Dendritic cell treated with granulocyte-macrophage colony-stimulating factor and Interleukin-4, amounts not matched to agents 40 ng/mL and 50 ng/mL, for 4 days (primary cell): ENCODE measurements around the gene SELENOO.

ENCODE experiments used
- H3K27ac Mint-ChIP-seq: one replicate; pipeline ENCODE4 v1.8.0; 2022; ENCODE audit warnings: mild to moderate bottlenecking, mixed read lengths
- H3K27me3 Mint-ChIP-seq: one replicate; pipeline ENCODE4 v1.8.0; 2022; ENCODE audit warnings: mild to moderate bottlenecking, mixed read lengths
- H3K36me3 Mint-ChIP-seq: one replicate; pipeline ENCODE4 v1.8.0; 2022; ENCODE audit warnings: low read depth, mixed read lengths
- H3K4me1 Mint-ChIP-seq: one replicate; pipeline ENCODE4 v1.8.0; 2022; ENCODE audit warnings: low read depth, mixed read lengths
- H3K4me3 Mint-ChIP-seq: one replicate; pipeline ENCODE4 v1.8.0; 2022; ENCODE audit warnings: mild to moderate bottlenecking, moderate library complexity, mixed read lengths
- H3K9me3 Mint-ChIP-seq: one replicate; pipeline ENCODE4 v1.8.0; 2022; ENCODE audit warnings: mixed read lengths
- intact Hi-C: fragments of 100-400 bp; cut with micrococcal nuclease; formaldehyde crosslinking; loops from one replicate; pipeline ENCODE4 v1.15.0; 2022

Gene SELENOO

GRCh38 chr22:50218153-50218995 lies 17.6 kb downstream of the SELENOO start:
- H3K4me3 Mint-ChIP-seq: no peak overlapping the region
- peaks cover 100% of the 10 kb centered on the region for H3K36me3 Mint-ChIP-seq
- no peak overlapping the region for H3K27ac Mint-ChIP-seq
- no peaks in the 10 kb centered on the region for H3K9me3 Mint-ChIP-seq
- H3K27me3 Mint-ChIP-seq: no peaks in the 10 kb centered on the region
- intact Hi-C loops: no loop called here
- peaks cover 17% of the 10 kb centered on the region for H3K4me1 Mint-ChIP-seq

- no peaks in the 10 kb centered on the region for H3K27me3 Mint-ChIP-seq
- no peak overlapping the region for H3K27ac Mint-ChIP-seq
Observed at GRCh38 chr22:50218996-50219727, 18.4 kb downstream of the SELENOO start.

GRCh38 chr22:50219800-50220602 lies 19.2 kb downstream of the SELENOO start:
- Mint-ChIP-seq H3K27ac (no peak overlapping the region), H3K9me3 (no peaks in the 10 kb centered on the region), H3K27me3 (no peaks in the 10 kb centered on the region), H3K36me3 (peaks cover 99% of the 10 kb centered on the region), H3K4me3 (no peak overlapping the region), H3K4me1 (peaks cover 13% of the 10 kb centered on the region)
- intact Hi-C loops: no loop called here

More at GRCh38 chr22:50218996-50219727, 18.4 kb downstream of the SELENOO start:
- no peaks in the 10 kb centered on the region for H3K9me3 Mint-ChIP-seq
- no peak overlapping the region for H3K4me3 Mint-ChIP-seq
- H3K36me3 Mint-ChIP-seq: peaks cover 100% of the 10 kb centered on the region
- intact Hi-C loops: no loop called here
- peaks cover 17% of the 10 kb centered on the region for H3K4me1 Mint-ChIP-seq

- no peaks in the 10 kb centered on the region for H3K9me3 Mint-ChIP-seq
Observed at GRCh38 chr22:50220603-50221409, 20.0 kb downstream of the SELENOO start.

GRCh38 chr22:50221410-50222300 lies 20.8 kb downstream of the SELENOO start:
- intact Hi-C loops: no loop called here
- no peak overlapping the region for H3K4me3 Mint-ChIP-seq
- peaks cover 99% of the 10 kb centered on the region for H3K36me3 Mint-ChIP-seq
- H3K27me3 Mint-ChIP-seq: no peaks in the 10 kb centered on the region
- H3K27ac Mint-ChIP-seq: no peak overlapping the region
- H3K4me1 Mint-ChIP-seq: peaks cover 10% of the 10 kb centered on the region
- no peaks in the 10 kb centered on the region for H3K9me3 Mint-ChIP-seq

More at GRCh38 chr22:50220603-50221409, 20.0 kb downstream of the SELENOO start:
- intact Hi-C loops: no loop called here
- Mint-ChIP-seq H3K27ac (no peak overlapping the region), H3K27me3 (no peaks in the 10 kb centered on the region), H3K4me3 (no peak overlapping the region), H3K4me1 (peaks cover 10% of the 10 kb centered on the region), H3K36me3 (peaks cover 99% of the 10 kb centered on the region)

GRCh38 chr22:50222508-50222907 lies 21.7 kb downstream of the SELENOO start:
- Mint-ChIP-seq H3K36me3 (peaks cover 99% of the 10 kb centered on the region), H3K27me3 (no peaks in the 10 kb centered on the region)
- intact Hi-C loops: no loop called here

GRCh38 chr22:50224071-50224470 lies 23.3 kb downstream of the SELENOO start:
- Mint-ChIP-seq H3K36me3 (peaks cover 99% of the 10 kb centered on the region), H3K4me3 (no peak overlapping the region), H3K27me3 (no peaks in the 10 kb centered on the region)

More at GRCh38 chr22:50222508-50222907, 21.7 kb downstream of the SELENOO start:
- H3K27ac Mint-ChIP-seq: no peak overlapping the region
- peaks cover 10% of the 10 kb centered on the region for H3K4me1 Mint-ChIP-seq
- H3K9me3 Mint-ChIP-seq: no peaks in the 10 kb centered on the region
- H3K4me3 Mint-ChIP-seq: no peak overlapping the region

GRCh38 chr22:50225200-50225969 lies 24.6 kb downstream of the SELENOO start:
- no peak overlapping the region for H3K4me3 Mint-ChIP-seq
- intact Hi-C loops: no loop called here
- peaks cover 97% of the 10 kb centered on the region for H3K36me3 Mint-ChIP-seq
- no peaks in the 10 kb centered on the region for H3K9me3 Mint-ChIP-seq
- no peaks in the 10 kb centered on the region for H3K4me1 Mint-ChIP-seq
- H3K27ac Mint-ChIP-seq: no peak overlapping the region
- H3K27me3 Mint-ChIP-seq: no peaks in the 10 kb centered on the region

More at GRCh38 chr22:50224071-50224470, 23.3 kb downstream of the SELENOO start:
- H3K4me1 Mint-ChIP-seq: peaks cover 9% of the 10 kb centered on the region
- intact Hi-C loops: no loop called here
- no peak overlapping the region for H3K27ac Mint-ChIP-seq
- H3K9me3 Mint-ChIP-seq: no peaks in the 10 kb centered on the region

- Mint-ChIP-seq H3K36me3 (peaks cover 95% of the 10 kb centered on the region), H3K27me3 (no peaks in the 10 kb centered on the region), H3K4me3 (no peak overlapping the region), H3K4me1 (no peaks in the 10 kb centered on the region), H3K27ac (no peak overlapping the region), H3K9me3 (no peaks in the 10 kb centered on the region)
- intact Hi-C loops: no loop called here
Observed at GRCh38 chr22:50226063-50226874, 25.5 kb downstream of the SELENOO start.

GRCh38 chr22:50226875-50227165 lies 26.0 kb downstream of the SELENOO start:
- intact Hi-C loops: no loop called here
- no peaks in the 10 kb centered on the region for H3K9me3 Mint-ChIP-seq
- H3K4me3 Mint-ChIP-seq: no peak overlapping the region
- H3K4me1 Mint-ChIP-seq: no peaks in the 10 kb centered on the region
- H3K27me3 Mint-ChIP-seq: no peaks in the 10 kb centered on the region
- H3K27ac Mint-ChIP-seq: no peak overlapping the region
- peaks cover 95% of the 10 kb centered on the region for H3K36me3 Mint-ChIP-seq

- H3K9me3 Mint-ChIP-seq: no peaks in the 10 kb centered on the region
- intact Hi-C loops: no loop called here
- no peak overlapping the region for H3K4me3 Mint-ChIP-seq
- peaks cover 95% of the 10 kb centered on the region for H3K36me3 Mint-ChIP-seq
- no peaks in the 10 kb centered on the region for H3K27me3 Mint-ChIP-seq
- no peaks in the 10 kb centered on the region for H3K4me1 Mint-ChIP-seq
- H3K27ac Mint-ChIP-seq: no peak overlapping the region
Observed at GRCh38 chr22:50227579-50228215, 26.9 kb downstream of the SELENOO start.
